Amniotic stem cell (primary cell): ENCODE data around the gene BRIP1.

ENCODE experiments used
- DNase-seq: peaks from one replicate; lab custom pipeline; 2025; lab: John Stamatoyannopoulos, UW

Gene BRIP1

DNA sequence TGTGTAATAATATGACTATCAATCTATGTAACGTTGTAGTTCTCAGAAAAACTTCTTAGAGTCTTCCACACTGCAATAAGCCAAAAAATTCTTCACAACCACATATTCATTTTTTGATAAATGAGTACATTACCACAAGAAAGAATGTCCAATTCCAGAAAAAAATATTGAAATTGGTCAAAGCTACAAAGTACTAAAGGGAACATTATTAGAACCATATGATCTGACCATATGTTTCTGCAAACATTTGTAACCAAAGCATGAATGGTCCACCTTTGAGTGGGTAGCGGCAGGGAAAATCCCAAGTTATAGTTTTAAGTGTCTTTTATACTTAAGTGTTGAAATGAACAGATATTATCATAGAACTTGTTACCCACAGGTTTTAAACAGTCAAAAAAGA, 200.6 kb downstream of the BRIP1 start:
- no peak for DNase-seq

GRCh38 chr17:61662186-61662585, 201.1 kb downstream of the BRIP1 start:
- no peak for DNase-seq

DNA sequence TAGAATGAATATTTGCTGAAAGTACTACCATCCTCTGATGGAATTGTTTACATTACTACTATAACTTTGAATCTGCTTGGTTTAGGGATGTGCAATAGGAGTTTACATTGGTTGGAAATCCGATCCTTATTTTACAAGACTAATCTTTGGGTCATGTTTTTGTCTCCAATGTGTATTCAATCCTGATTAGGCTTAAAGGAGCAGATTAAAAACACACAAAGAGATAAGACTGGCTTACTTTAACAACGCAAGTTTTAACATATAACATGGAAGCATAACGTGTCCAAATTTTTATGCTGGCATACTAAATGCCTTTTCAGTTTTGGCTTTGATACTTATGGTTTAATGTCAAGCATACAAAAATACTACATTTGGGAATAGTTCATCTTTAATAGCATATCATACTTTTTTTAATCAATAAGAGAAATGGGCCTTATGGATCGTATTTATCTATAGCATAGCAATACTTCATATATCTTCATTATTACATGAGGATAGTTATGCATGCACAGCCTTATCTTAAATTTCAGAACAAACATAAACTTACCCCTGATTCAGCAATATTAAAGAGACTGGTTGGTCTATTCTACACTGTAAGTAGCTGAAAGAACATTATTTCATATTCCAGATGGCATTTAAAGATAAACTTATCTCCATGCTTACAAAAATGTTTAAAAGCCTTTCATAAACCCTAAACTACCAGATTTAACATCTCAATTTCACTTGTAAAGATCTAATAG, 202.4 kb downstream of the BRIP1 start:
- DNase-seq, result no peak

DNA sequence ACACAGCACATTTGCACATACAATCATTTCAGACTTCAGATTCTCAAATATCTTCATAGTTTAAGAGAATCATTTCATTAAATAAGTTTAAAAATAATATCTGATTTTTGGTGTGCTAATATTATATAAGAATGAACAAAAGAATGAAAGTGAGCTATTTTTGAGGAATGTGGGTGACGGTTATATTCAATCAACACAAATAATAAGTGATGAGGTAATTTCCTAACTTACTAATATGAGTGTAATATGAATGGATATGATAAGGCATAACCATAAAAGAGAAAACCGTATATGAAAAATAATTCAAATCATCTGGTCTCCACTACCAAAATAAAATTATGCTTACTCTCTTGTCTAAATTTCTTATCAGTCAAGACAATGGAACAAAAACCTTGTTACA, 203.9 kb downstream of the BRIP1 start:
- no peak for DNase-seq

DNA sequence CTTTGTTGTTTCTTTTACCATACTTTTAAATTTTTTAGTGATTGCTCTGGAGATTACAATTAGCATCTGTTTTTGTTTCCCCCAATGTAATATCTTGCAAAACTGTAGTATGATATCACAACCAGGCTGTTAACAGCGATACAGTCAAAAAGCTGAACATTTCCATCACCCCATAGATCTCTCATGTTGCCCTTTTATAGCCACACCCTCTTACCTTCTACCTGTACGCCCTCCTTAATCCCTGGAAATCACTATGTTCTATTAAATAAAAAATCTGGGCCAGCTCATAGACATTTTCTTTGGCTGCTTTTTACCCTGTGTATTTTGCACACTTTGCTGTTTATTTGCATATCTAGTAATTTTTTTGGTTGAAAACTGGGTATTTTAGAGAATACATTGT, 205.1 kb downstream of the BRIP1 start:
- no peak for DNase-seq

DNA sequence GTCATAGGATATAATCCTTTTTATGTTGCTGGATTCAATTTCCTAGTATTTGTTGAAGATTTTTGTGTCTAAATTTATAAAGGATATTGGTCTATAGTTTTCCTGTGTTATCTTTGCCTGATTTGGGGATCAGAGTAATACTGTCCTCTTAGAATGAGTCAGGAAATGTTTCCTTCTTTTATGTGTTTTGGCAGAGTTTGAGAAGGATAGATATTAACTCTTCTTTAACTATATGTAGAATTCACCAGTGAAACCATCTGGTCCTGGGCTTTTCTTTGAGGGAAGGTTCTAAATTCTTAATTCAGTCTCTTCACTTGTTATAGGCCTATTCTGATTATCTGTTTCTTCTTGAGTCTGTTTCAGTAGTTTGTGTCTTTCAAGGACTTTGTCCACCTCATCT, 206.0 kb downstream of the BRIP1 start:
- no peak for DNase-seq

GRCh38 chr17:61656721-61657217, 206.6 kb downstream of the BRIP1 start:
- no peak for DNase-seq

DNA sequence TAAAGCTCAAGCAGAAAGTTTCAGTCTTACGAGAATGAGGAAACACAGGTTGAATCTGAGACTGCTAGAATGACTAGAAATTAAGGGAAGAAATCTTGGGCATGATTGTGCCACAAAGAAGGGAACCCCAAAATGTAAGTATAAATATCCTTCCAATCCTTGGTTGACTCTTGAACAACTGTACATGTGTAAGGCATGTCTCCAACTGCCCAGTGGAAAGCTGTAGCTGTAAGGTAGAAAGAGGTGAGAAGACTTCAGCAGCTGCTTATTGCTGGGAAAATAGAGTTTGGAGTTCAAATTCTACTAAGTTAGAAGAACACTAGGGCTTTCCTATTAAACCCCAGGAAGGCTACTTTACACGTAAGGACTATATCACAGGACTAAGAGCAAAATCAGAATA, 212.6 kb downstream of the BRIP1 start:
- DNase-seq, result no peak

DNA sequence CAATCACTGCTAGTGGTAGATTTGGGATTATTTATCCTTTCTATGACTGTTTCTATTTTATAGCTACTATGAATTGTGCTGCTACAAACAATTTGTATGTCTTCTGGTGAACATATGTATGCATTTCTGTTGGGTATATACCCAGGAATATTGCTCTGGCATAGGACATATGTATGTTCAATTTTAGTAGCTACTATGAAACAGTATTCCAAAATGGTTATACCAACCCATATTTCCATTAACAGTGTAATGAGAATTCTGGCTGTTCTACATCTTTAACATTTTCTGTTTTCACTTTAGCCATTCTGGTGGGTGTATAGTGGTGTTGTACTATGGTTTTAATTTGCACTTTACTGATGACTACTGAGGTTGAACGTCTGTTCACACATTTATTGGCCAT, 214.7 kb downstream of the BRIP1 start:
- DNase-seq, result no peak

- peak; percentile 34 for DNase-seq
Measured at GRCh38 chr17:61647047-61647446, 216.3 kb downstream of the BRIP1 start.

GRCh38 chr17:61646482-61646881, 216.8 kb downstream of the BRIP1 start:
- no peak for DNase-seq

DNA sequence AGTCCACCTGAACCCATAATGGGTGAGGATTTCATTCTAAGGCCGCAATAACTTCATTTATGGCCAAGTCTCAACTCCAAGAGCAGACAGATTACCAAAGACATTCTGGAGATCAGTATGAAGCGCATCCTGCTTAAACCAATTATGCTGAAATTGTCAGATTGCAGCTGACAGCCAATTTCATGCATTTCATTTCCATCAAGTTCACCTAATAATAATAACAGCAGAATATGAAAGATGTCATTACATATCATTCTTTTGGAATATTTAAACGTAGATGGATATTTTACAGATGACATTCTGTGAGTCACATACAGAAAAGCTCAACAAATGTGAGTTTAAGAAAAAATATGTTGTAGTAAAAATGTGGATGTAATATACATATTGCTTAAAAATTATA, 217.4 kb downstream of the BRIP1 start:
- DNase-seq, result no peak

- DNase-seq, result no peak
Measured at GRCh38 chr17:61644800-61645774, 218.2 kb downstream of the BRIP1 start.

- no peak for DNase-seq
Measured at GRCh38 chr17:61642768-61643167, 220.6 kb downstream of the BRIP1 start.

GRCh38 chr17:61641715-61642114, 221.6 kb downstream of the BRIP1 start:
- DNase-seq, result no peak

GRCh38 chr17:61641084-61641483, 222.2 kb downstream of the BRIP1 start:
- DNase-seq, result no peak

GRCh38 chr17:61639818-61640217, 223.5 kb downstream of the BRIP1 start:
- no peak for DNase-seq

- DNase-seq, result no peak
Measured at GRCh38 chr17:61638087-61638486, 225.2 kb downstream of the BRIP1 start.

GRCh38 chr17:61635913-61636432, 227.4 kb downstream of the BRIP1 start:
- DNase-seq, result no peak

- DNase-seq, result no peak
Measured at GRCh38 chr17:61634942-61635538, 228.3 kb downstream of the BRIP1 start.

GRCh38 chr17:61634011-61634539, 229.3 kb downstream of the BRIP1 start:
- DNase-seq, result no peak

GRCh38 chr17:61632826-61633225, 230.5 kb downstream of the BRIP1 start:
- DNase-seq, result no peak
